ENCODE data around the gene ZNHIT1.

ZNHIT1 gene

DNA sequence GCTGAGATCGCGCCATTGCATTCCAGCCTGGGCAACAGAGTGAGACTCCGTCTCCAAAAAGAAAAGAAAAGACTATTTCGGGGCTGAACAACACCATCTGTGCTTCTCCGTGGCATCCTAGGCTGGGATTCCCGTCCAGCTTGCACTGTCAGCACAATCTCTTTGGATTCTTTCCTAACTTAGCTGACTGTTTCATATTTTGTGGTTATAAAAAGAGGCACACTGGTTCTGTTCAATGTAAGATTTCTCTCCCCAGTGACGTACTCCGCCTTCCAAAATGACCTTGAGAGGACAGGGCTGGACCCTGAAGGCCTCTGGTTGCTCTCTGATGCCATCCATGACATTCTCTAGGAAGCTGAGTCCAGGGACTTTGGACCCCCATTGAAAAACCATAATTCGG, 8.8 kb downstream of the ZNHIT1 start:
- TF ChIP-seq, protein P1, sequence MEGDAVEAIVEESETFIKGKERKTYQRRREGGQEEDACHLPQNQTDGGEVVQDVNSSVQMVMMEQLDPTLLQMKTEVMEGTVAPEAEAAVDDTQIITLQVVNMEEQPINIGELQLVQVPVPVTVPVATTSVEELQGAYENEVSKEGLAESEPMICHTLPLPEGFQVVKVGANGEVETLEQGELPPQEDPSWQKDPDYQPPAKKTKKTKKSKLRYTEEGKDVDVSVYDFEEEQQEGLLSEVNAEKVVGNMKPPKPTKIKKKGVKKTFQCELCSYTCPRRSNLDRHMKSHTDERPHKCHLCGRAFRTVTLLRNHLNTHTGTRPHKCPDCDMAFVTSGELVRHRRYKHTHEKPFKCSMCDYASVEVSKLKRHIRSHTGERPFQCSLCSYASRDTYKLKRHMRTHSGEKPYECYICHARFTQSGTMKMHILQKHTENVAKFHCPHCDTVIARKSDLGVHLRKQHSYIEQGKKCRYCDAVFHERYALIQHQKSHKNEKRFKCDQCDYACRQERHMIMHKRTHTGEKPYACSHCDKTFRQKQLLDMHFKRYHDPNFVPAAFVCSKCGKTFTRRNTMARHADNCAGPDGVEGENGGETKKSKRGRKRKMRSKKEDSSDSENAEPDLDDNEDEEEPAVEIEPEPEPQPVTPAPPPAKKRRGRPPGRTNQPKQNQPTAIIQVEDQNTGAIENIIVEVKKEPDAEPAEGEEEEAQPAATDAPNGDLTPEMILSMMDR (IDR thresholded peaks at IDR 0.05; ENCODE audit: low read depth, low read length), result no peak
- no peak overlapping the region for H3K4me3 ChIP-seq (ENCODE audit: low read depth, low read length)
- no peak for DNase-seq (ENCODE audit: low read depth, low spot score)
- in situ Hi-C loops (cut with HindIII; ENCODE audit: low sequenced_read_pairs), result no loop called here

DNA sequence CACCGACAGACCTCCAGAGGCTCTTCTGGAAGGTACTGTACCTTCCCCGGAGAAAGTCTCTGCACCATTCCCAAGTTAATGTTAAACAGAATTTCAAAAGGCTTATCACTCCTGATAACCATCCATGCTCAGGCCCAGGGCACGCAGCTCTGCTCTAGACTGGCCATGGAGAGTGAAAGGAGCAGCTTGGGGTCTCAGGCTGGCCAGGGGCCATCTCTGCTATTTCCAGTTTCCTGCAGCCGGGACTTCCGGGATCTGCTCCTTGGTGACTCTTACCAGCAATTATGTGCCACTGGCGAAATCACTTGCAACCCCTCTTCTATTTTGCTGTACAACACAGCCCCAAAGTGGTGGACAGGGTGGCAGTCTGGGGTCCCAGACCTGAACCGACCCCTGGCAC, 13.7 kb downstream of the ZNHIT1 start:
- DNase-seq (ENCODE audit: low read depth, low spot score), result no peak
- TF ChIP-seq, protein P1 (IDR thresholded peaks at IDR 0.05; ENCODE audit: low read depth, low read length), result no peak
- no peak overlapping the region for H3K4me3 ChIP-seq (ENCODE audit: low read depth, low read length)
- in situ Hi-C loops (cut with HindIII; ENCODE audit: low sequenced_read_pairs), result no loop called here

DNA sequence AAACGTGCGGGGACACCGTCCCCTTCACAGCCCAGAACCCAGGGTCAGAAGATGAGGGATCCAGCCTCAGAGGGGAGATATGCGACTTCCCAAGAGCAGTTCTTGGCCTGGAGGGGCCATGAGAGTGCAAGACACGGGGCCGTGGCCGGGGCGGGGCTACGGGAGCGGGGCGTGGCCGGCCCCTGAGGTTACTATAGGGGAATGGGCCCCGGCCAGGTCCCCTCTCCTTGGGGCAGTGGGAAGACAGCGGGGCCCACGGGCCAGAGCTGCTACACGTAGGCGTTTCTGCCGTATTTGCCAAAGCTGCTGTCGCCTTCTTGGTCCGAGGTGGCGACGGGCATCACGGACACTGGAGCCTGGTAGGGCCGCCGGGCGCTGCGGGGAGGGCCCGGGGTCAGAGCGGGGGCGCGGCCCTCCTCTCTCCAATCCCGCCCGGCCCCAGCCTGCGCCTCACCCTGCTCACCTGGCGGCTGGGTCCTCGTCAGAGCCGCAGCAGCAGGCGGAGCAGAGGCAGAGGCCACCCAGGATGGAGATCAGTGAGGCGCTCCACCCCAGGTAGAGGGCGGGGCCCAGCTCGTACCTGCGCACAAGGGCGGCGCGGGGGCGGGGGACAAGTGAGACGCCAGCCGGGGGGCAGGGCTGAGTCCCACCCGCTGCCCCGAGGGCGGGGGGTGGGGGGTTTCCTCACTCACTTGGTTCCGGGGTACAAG, 14.3 kb downstream of the ZNHIT1 start:
- no peak overlapping the region for H3K4me3 ChIP-seq (ENCODE audit: low read depth, low read length)
- DNase-seq (ENCODE audit: low read depth, low spot score), result no peak
- in situ Hi-C loops (cut with HindIII; ENCODE audit: low sequenced_read_pairs), result no loop called here
- TF ChIP-seq, protein P1 (IDR thresholded peaks at IDR 0.05; ENCODE audit: low read depth, low read length), result no peak

DNA sequence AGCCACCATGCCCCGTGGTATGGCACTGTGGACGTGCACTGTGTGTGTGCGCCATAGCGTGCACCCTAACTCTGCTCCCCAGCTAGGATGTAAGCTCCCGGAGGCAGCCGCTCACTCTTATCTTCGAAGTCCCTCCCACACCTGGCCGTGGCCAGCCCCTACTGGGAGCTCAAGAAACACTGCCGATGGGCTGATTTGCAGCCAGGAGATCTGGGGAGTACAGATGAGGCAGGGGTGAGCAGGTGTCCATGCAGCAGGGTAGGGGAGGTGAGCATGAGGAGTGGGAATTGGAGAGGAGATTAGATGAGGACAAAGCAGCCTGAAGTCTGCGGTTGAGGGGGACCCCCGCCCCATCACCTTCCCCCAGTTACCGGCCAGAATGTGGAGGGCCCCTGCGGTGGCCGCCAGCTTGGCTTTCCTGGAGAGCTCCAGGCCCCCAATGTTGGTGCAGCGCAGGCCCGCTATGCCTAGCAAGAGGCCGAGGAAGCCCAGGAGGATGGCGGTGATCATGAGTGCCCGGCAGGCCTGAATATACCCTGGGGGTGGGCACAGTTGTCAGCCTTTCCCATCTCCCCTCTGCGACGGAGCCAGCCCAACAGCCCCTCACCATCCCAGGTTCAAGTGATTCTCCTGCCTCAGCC, 16.1 kb downstream of the ZNHIT1 start:
- DNase-seq (ENCODE audit: low read depth, low spot score), result no peak
- TF ChIP-seq, protein P1 (IDR thresholded peaks at IDR 0.05; ENCODE audit: low read depth, low read length), result no peak
- in situ Hi-C loops (cut with HindIII; ENCODE audit: low sequenced_read_pairs), result no loop called here
- H3K4me3 ChIP-seq (ENCODE audit: low read depth, low read length), result no peak overlapping the region

- TF ChIP-seq, protein P1 (IDR thresholded peaks at IDR 0.05; ENCODE audit: low read depth, low read length), result no peak
- in situ Hi-C loops (cut with HindIII; ENCODE audit: low sequenced_read_pairs), result no loop called here
- no peak for DNase-seq (ENCODE audit: low read depth, low spot score)
- no peak overlapping the region for H3K4me3 ChIP-seq (ENCODE audit: low read depth, low read length)
Observed at GRCh38 chr7:101234636-101235035, 16.7 kb downstream of the ZNHIT1 start.

GRCh38 chr7:101235050-101235449, 17.1 kb downstream of the ZNHIT1 start:
- in situ Hi-C loops (cut with HindIII; ENCODE audit: low sequenced_read_pairs), result no loop called here
- TF ChIP-seq, protein P1 (IDR thresholded peaks at IDR 0.05; ENCODE audit: low read depth, low read length), result peak; percentile 32
- no peak overlapping the region for H3K4me3 ChIP-seq (ENCODE audit: low read depth, low read length)
- no peak for DNase-seq (ENCODE audit: low read depth, low spot score)

All from astrocyte of the spinal cord (primary cell).